DOHH2 (cell line): ENCODE data around the gene VWA5A.
"Not testable (repeated sequence)": the region's sequence is repeated elsewhere in the genome, so short reads cannot be mapped to it uniquely, and the experiment has no call there.

Experiments used
- EZH2phosphoT487 ChIP-seq: fragments of 200-600 bp; sonication (generic); IDR thresholded peaks from 2 replicates; pipeline ENCODE4 v1.6.1; 2017; ENCODE audit warnings: borderline replicate concordance, mild to moderate bottlenecking, antibody characterized with exemption, low read length, moderate library complexity, mixed read lengths
- TF ChIP-seq, protein P1 (sequence below): fragments of 200-600 bp; sonication (generic); IDR thresholded peaks from one replicate; pipeline ENCODE4 v1.5.1; 2014; ENCODE audit warnings: antibody characterized with exemption, mild to moderate bottlenecking, low read depth, low read length; ENCODE audit not compliant: poor library complexity, severe bottlenecking

DNA sequence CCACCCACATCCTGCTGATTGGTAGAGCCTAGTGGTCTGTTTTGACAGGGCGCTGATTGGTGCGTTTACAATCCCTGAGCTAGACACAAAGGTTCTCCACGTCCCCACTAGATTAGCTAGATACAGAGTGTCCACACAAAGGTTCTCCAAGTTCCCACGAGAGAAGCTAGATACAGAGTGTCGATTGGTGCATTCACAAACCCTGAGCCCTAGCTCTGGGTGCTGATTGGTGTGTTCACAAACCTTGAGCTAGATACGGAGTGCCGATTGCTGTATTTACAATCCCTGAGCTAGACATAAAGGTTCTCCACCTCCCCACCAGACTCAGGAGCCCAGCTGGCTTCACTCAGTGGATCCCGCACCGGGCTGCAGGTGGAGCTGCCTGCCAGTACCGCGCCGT is 55.1 kb downstream of the VWA5A start:
- TF ChIP-seq, protein P1, sequence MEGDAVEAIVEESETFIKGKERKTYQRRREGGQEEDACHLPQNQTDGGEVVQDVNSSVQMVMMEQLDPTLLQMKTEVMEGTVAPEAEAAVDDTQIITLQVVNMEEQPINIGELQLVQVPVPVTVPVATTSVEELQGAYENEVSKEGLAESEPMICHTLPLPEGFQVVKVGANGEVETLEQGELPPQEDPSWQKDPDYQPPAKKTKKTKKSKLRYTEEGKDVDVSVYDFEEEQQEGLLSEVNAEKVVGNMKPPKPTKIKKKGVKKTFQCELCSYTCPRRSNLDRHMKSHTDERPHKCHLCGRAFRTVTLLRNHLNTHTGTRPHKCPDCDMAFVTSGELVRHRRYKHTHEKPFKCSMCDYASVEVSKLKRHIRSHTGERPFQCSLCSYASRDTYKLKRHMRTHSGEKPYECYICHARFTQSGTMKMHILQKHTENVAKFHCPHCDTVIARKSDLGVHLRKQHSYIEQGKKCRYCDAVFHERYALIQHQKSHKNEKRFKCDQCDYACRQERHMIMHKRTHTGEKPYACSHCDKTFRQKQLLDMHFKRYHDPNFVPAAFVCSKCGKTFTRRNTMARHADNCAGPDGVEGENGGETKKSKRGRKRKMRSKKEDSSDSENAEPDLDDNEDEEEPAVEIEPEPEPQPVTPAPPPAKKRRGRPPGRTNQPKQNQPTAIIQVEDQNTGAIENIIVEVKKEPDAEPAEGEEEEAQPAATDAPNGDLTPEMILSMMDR, result not testable (repeated sequence)
- not testable (repeated sequence) for TF ChIP-seq EZH2phosphoT487
